HG02970 (cell line): ENCODE results near the gene SLC22A23.

Experiments used
- ATAC-seq: cut with Tn5 transposase; IDR thresholded peaks from one replicate; pipeline ENCODE4 v1.9.1; 2021; ENCODE audit warnings: mild to moderate bottlenecking, moderate library complexity, moderate number of reproducible peaks; ENCODE audit not compliant: unreplicated experiment, low FRiP score

The SLC22A23 gene

DNA sequence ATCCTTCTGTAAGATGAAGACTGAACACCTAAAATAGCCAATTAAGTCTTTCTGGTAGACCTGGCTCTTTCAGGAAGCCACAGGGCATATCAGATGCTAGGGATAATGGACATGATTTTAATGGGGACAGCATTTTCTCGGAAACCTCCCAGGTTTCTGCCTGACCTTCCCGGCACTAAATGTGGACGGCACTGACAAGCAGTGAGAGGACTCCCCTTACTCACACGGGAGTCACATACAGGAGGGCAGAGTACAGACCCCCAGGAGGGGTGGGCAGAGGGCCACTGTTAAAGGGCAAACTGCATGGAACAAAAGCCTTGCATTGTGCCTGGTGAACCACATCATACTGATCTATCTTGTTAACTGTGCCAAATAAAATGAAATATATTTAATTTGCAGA lies 178.2 kb downstream of the SLC22A23 start:
- no peak for ATAC-seq

GRCh38 chr6:3277851-3278416 lies 178.9 kb downstream of the SLC22A23 start:
- ATAC-seq = no peak

DNA sequence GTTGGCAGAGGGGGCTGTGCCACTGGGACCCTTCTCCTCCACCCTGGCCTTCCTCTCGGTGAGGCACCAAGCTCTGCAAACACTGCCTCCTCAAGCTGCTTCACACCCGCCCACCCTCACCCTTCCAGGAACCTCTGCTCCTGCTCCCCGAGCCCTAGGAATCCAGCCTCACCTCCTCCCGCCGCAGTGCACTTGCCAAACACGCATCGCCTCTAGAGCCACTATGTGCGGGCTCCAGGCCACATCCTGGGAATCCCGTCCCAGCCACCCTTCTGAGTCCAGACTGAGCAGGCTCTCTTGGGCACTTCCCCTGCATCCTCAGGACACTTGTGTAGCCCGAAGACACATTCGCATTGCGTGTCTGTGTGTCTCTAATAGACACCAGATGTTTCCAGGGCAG lies 179.6 kb downstream of the SLC22A23 start:
- ATAC-seq = no peak

GRCh38 chr6:3276174-3277167 lies 180.4 kb downstream of the SLC22A23 start:
- no peak for ATAC-seq

DNA sequence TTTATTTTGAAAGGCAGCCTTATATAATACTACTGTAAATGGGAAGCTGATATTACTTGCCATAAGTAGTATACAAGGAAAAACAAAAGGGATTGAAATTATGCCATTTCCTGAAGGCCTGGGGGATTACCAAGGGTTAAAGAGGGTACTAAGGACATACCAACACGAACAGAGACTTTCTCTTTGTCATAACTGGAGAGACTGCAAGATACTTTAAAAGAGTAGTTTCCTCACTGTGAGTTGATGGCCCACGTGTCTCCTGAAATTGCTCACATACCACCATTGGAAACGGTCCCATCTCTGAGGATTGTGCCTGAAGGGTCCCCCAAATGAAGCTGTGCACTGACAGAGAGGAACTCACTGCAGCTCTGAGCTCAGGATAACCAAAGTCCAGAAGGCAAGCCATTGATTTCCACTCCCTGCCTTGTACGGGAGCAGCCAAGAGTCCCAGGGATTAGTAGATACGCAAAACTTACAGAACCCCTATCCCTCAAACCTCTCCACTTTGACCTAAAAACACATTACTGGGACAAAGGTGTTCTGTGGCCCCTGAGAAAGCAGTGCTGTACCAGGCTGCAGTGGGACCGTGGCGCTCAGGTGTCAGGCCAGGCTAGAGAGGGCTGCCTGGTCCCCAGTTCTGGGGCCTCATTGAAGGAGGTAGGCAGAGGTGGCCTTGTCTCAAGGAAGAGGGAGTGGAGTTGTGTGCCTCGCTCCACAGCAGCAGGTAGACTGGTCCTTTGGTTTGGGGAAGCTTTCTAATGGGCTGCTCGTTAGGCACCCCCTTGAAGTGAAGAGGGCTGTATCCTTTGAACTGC lies 182.9 kb downstream of the SLC22A23 start:
- no peak for ATAC-seq

DNA sequence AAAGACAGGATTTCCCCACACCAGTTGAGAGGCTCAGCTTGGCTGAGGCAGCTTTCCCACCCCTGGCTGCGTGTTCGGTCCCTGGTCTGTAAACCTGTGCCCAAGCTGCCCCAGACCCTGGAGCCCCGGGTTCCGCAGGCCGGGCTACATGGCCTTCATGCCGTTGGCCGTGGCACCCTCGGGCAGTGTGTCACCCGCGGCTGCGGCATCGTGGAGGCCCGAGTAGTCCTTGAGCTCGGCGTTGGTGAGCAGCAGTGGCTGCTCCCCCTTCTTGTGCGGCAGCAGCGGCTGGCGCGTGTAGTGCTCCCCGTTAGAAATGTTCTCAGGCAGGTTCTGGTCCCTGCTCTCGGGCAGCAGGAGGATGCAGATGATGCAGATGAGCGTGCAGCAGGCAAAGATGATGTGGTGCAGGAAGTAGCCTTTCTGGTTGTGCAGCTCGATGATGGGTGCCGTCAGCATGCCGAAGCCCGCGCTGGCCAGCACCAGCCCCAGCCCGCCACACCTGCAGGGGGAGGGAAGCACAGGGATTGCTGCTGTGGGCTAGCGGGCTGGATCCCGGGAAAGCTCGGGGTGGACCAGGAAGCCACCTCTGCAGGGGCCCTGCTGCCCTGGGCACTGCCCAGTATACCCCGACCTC lies 183.8 kb downstream of the SLC22A23 start:
- no peak for ATAC-seq

DNA sequence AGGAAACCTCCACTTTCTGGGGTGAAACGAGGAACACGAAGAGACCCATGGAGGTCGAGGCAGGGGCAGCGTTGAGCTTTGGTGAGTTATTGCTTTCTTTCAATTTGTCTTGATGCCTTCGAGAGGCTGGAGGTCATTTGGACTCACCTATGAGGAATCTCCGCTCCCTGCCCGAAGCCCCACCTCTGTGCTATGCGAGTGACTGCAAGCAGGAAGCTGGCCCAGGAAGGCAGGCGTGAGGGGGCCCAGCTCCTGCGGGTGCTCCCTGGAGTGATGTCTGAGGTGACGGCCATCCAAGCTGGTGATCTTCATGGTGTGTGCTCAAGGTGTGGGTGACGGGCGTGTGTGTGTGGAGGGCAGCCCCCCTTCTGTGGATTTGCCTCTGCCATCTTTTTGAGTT lies 185.1 kb downstream of the SLC22A23 start:
- no peak for ATAC-seq

GRCh38 chr6:3270258-3270657 lies 186.6 kb downstream of the SLC22A23 start:
- no peak for ATAC-seq

- no peak for ATAC-seq
Observed at GRCh38 chr6:3269281-3269975, 187.4 kb downstream of the SLC22A23 start.

DNA sequence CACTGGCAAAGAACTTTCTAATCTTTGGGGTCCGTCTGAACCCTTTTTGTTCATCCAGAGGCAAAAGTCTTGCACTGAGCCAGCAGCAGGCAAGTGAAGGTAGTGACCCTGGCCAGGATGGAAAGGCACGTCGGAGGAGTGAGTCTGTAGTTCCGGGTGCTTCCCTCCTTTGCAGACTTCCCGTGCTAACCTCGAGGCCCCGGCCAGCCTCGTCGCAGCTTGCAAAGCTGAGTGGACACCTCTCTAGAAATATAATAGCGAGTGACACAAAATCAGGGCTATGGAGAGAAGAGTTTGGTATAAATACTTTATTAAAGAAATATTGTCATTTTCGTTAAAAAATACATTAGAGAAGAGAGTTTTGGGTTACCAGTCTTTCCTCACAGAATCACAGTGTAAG lies 188.2 kb downstream of the SLC22A23 start:
- ATAC-seq = no peak

GRCh38 chr6:3267162-3267561 lies 189.7 kb downstream of the SLC22A23 start:
- no peak for ATAC-seq

- no peak for ATAC-seq
Observed at GRCh38 chr6:3266170-3266569, 190.7 kb downstream of the SLC22A23 start.

GRCh38 chr6:3265671-3266070 lies 191.2 kb downstream of the SLC22A23 start:
- no peak for ATAC-seq

- no peak for ATAC-seq
Observed at GRCh38 chr6:3264356-3264755, 192.5 kb downstream of the SLC22A23 start.

DNA sequence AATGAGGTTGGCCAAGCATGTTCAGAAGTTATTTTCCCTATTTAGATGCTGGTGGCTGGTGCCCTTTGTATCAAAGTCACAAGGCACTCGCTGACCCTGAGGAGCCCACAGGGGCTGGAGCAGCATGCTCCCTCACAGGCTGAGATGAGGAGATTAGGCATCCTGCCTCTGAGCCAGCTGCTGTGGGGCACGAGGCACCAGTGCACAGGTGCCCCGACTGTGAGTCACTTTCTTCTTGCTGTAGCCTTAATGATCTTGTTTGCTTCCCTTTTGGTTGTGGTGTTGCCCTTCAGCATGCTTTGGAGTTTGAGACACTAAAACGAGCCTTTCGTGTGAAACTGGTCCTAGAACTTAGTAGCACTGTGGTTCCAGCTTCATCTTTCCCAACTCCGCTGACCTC lies 193.8 kb downstream of the SLC22A23 start:
- no peak for ATAC-seq

GRCh38 chr6:3261921-3262320 lies 194.9 kb downstream of the SLC22A23 start:
- ATAC-seq = no peak

GRCh38 chr6:3261518-3261820 lies 195.4 kb downstream of the SLC22A23 start:
- no peak for ATAC-seq

- no peak for ATAC-seq
Observed at GRCh38 chr6:3260772-3261517, 195.9 kb downstream of the SLC22A23 start.

- no peak for ATAC-seq
Observed at GRCh38 chr6:3260296-3260695, 196.6 kb downstream of the SLC22A23 start.
